Posterior vena cava (tissue), 2 donors: ENCODE results near the gene LIMS1. TPM values are rescaled to one million over a fixed set of nuclear protein-coding genes. Genes with fewer than 3 reads are reported as not detected.
"Not testable (repeated sequence)": the region's sequence is repeated elsewhere in the genome, so short reads cannot be mapped to it uniquely, and the experiment has no call there.

Experiments
- DNase-seq: peaks from one replicate; pipeline ENCODE4 v3.0.0-alpha.2; 2020; ENCODE audit warnings: low spot score
- intact Hi-C, 2 donors: fragments of 100-400 bp; cut with DNase I; formaldehyde crosslinking; loops; one replicate each; pipeline versions ENCODE4 v1.14.1 to v1.14.2; 2022 to 2023
- total RNA-seq, 2 donors: library from RNA; stranded (reverse); fragmentation: NEBNext Ultra II Directional; extraction: Animal tissue kit (Norgen Biotek cat#: 25700); gene quantifications; one replicate each; pipeline ENCODE4 v1.2.1, GENCODE V29; 2021
- donor health status: DM: yes; HTN: yes; CAD: no.
- donor health status: DM: yes; HTN: yes; CAD: no.

Gene LIMS1
- total RNA-seq, 2 donors from 2014 or later: 58.6 to 68.9 TPM

- intact Hi-C loops, DNase-seq: not testable (repeated sequence)
These were observed 138.0 kb downstream of the LIMS1 start for GRCh38 chr2:108672200-108672805.

GRCh38 chr2:108676522-108676921 is 142.3 kb downstream of the LIMS1 start:
- intact Hi-C loops, DNase-seq: not testable (repeated sequence)

GRCh38 chr2:108677239-108677744 is 143.0 kb downstream of the LIMS1 start:
- intact Hi-C loops, DNase-seq: not testable (repeated sequence)

GRCh38 chr2:108678198-108678651 is 144.0 kb downstream of the LIMS1 start:
- DNase-seq, intact Hi-C loops: not testable (repeated sequence)

GRCh38 chr2:108680805-108681204 is 146.5 kb downstream of the LIMS1 start:
- DNase-seq, intact Hi-C loops: not testable (repeated sequence)

- DNase-seq, intact Hi-C loops: not testable (repeated sequence)
These were observed 154.8 kb downstream of the LIMS1 start for GRCh38 chr2:108688818-108689756.

GRCh38 chr2:108690001-108690400 is 155.7 kb downstream of the LIMS1 start:
- DNase-seq, intact Hi-C loops: not testable (repeated sequence)

- DNase-seq: no peak
- intact Hi-C loops: no loop called here
These were observed 157.2 kb downstream of the LIMS1 start for GRCh38 chr2:108691447-108691846.

- intact Hi-C loops: loop anchor here in 1 of 2 donors (5.0 kb wide), 1 partner anchor 666 kb away; no protein-coding TSS in a partner anchor
- DNase-seq: no peak
These were observed 166.9 kb downstream of the LIMS1 start for GRCh38 chr2:108701208-108701607.

- intact Hi-C loops: loop anchor here in 1 of 2 donors (5.0 kb wide), 1 partner anchor 665 kb away; no protein-coding TSS in a partner anchor
- DNase-seq: no peak
These were observed 167.5 kb downstream of the LIMS1 start for GRCh38 chr2:108701806-108702205.

- intact Hi-C loops: loop anchor here in 1 of 2 donors (5.0 kb wide), 1 partner anchor 662 kb away; no protein-coding TSS in a partner anchor
- no peak for DNase-seq
These were observed 170.6 kb downstream of the LIMS1 start for GRCh38 chr2:108704871-108705270.

GRCh38 chr2:108707300-108707699 is 173.0 kb downstream of the LIMS1 start:
- intact Hi-C loops: no loop called here
- DNase-seq: no peak

GRCh38 chr2:108716971-108717370 is 182.7 kb downstream of the LIMS1 start:
- DNase-seq, intact Hi-C loops: not testable (repeated sequence)

GRCh38 chr2:108719149-108720044 is 185.1 kb downstream of the LIMS1 start, which contains the start of gene RANBP2:
Gene RANBP2 (plus strand): TSS chr2:108719482. CDS start chr2:108719607, 125 bp downstream.
- intact Hi-C loops: no loop called here
- DNase-seq: peak; percentile 99

- intact Hi-C loops, DNase-seq: not testable (repeated sequence)
These were observed 191.8 kb downstream of the LIMS1 start for GRCh38 chr2:108726048-108726447.

- DNase-seq, intact Hi-C loops: not testable (repeated sequence)
These were observed 200.4 kb downstream of the LIMS1 start for GRCh38 chr2:108734656-108735055.
